Endothelial cell of umbilical vein (primary cell): Measurements from ENCODE around the gene APOL4. TPM values are rescaled to one million over a fixed set of nuclear protein-coding genes. Genes with fewer than 3 reads are reported as not detected.

Source experiments
- BruUV-seq: library from RNA; stranded (reverse); fragments of 400-500 nt; replicated peaks from 2 replicates; lab custom pipeline; 2021; lab: Mats Ljungman, UMichigan
- CTCF ChIA-PET: fragments of 300-600, 350-600 bp; sonication (Branson Sonifier 250); formaldehyde crosslinking; loops from one replicate; lab custom pipeline; 2021; ENCODE audit warnings: antibody characterized with exemption, inconsistent platforms; lab: Charles Lee
- POLR2A ChIA-PET: fragments of 300-600, 350-600 bp; sonication (Branson Sonifier 250); formaldehyde crosslinking; loops from one replicate; lab custom pipeline; 2021; ENCODE audit warnings: antibody characterized with exemption, inconsistent platforms; lab: Charles Lee
- DNase-seq: peaks from one replicate; pipeline ENCODE4 v3.0.0-alpha.2; 2011; ENCODE audit warnings: low read depth, low spot score
- FAIRE-seq: peaks from 2 replicates; lab custom pipeline; 2011; peaks lifted over from hg19 to GRCh38; lab: Jason Lieb, UNC
- H2AFZ ChIP-seq: 2 replicates; pipeline ENCODE4 v1.6.0; 2012; ENCODE audit warnings: low read depth, low read length, control low read depth, inconsistent platforms
- H3K27ac ChIP-seq: 2 replicates; pipeline ENCODE4 v1.5.1; 2011; ENCODE audit warnings: low read depth, mild to moderate bottlenecking, control low read depth, low read length, moderate library complexity; ENCODE audit not compliant: insufficient read depth
- H3K27me3 ChIP-seq, 2 experiments: 2 replicates each; pipeline versions ENCODE4 v1.6.0 to v1.6.1; 2011; ENCODE audit warnings: low read length in 2 of 2, mixed read lengths in 1 of 2; ENCODE audit not compliant: control insufficient read depth in 2 of 2, insufficient read depth in 2 of 2
- H3K36me3 ChIP-seq, 2 experiments: 2 replicates in 1 of 2; 3 replicates in 1 of 2; pipeline ENCODE4 v1.5.1; 2011; ENCODE audit warnings: low read length in 2 of 2, mild to moderate bottlenecking in 1 of 2, moderate library complexity in 1 of 2; ENCODE audit not compliant: control insufficient read depth in 2 of 2, insufficient read depth in 2 of 2; ENCODE audit errors: extremely low read depth in 1 of 2
- H3K4me1 ChIP-seq: 3 replicates; pipeline ENCODE4 v1.5.1; 2011; ENCODE audit warnings: mild to moderate bottlenecking, low read length; ENCODE audit not compliant: control insufficient read depth, insufficient read depth; ENCODE audit errors: extremely low read depth
- H3K4me2 ChIP-seq: 2 replicates; pipeline ENCODE4 v1.6.1; 2011; ENCODE audit warnings: low read length, control low read depth, mixed read lengths; ENCODE audit not compliant: insufficient read depth
- H3K4me3 ChIP-seq, 3 experiments: fragments of 200-600 bp in 1 of 3; sonication (generic), shearing (Covaris generic) in 1 of 3; replicated peaks in 1 of 3; 2 replicates each; pipeline ENCODE4 v1.5.1; 2011 to 2016; ENCODE audit warnings: control low read depth in 3 of 3, low read length in 3 of 3, mild to moderate bottlenecking in 2 of 3, inconsistent platforms in 1 of 3, low read depth in 1 of 3, moderate library complexity in 1 of 3; ENCODE audit not compliant: insufficient read depth in 1 of 3
- H3K79me2 ChIP-seq: 2 replicates; pipeline ENCODE4 v1.6.0; 2012; ENCODE audit warnings: low read length, inconsistent platforms; ENCODE audit not compliant: control insufficient read depth, insufficient read depth
- H3K9ac ChIP-seq: replicated peaks from 2 replicates; pipeline ENCODE3; 2011; ENCODE audit warnings: low read length, control low read depth; ENCODE audit not compliant: insufficient read depth; ENCODE audit errors: extremely low read depth
- H3K9me1 ChIP-seq: replicated peaks from 3 replicates; pipeline ENCODE4 v1.6.0; 2011; ENCODE audit warnings: mild to moderate bottlenecking, low read length; ENCODE audit not compliant: control insufficient read depth, insufficient read depth; ENCODE audit errors: extremely low read depth
- H3K9me3 ChIP-seq: replicated peaks from 2 replicates; pipeline ENCODE4 v1.5.1; 2012; ENCODE audit warnings: low read length, inconsistent platforms; ENCODE audit not compliant: control insufficient read depth, insufficient read depth
- H4K20me1 ChIP-seq: replicated peaks from 2 replicates; pipeline ENCODE3; 2011; ENCODE audit warnings: mild to moderate bottlenecking, low read length; ENCODE audit not compliant: control insufficient read depth, insufficient read depth; ENCODE audit errors: extremely low read depth
- EZH2 ChIP-seq: IDR thresholded peaks from 2 replicates; pipeline ENCODE4 v1.6.1; 2012; ENCODE audit warnings: borderline replicate concordance, low read depth, mild to moderate bottlenecking, moderate library complexity, low read length, inconsistent platforms; ENCODE audit not compliant: severe bottlenecking
- FOS ChIP-seq: IDR thresholded peaks from 2 replicates; pipeline ENCODE4 v1.6.1; 2011; ENCODE audit warnings: mild to moderate bottlenecking, low read length, moderate library complexity, borderline replicate concordance; ENCODE audit not compliant: insufficient read depth
- GATA2 ChIP-seq: IDR thresholded peaks from 2 replicates; pipeline ENCODE4 v1.7.0; 2011; ENCODE audit warnings: low read depth, mild to moderate bottlenecking, moderate library complexity, mixed read lengths, low read length; ENCODE audit not compliant: insufficient read length, insufficient read depth
- JUN ChIP-seq: IDR thresholded peaks from 2 replicates; pipeline ENCODE4 v1.6.1; 2011; ENCODE audit warnings: borderline replicate concordance, low read depth; ENCODE audit not compliant: insufficient read length, insufficient read depth
- MYC ChIP-seq: IDR thresholded peaks from one replicate; pipeline ENCODE4 v1.6.1; 2011; ENCODE audit warnings: mild to moderate bottlenecking, low read depth, low read length
- POLR2A ChIP-seq: IDR thresholded peaks from 2 replicates; pipeline ENCODE4 v1.6.1; 2012; ENCODE audit warnings: low read depth, mild to moderate bottlenecking, control low read depth, low read length
- POLR2AphosphoS5 ChIP-seq: IDR thresholded peaks from 2 replicates; pipeline ENCODE4 v1.6.1; 2012; ENCODE audit warnings: low read depth, mild to moderate bottlenecking, control low read depth, low read length, moderate library complexity; ENCODE audit not compliant: insufficient read depth
- dilution Hi-C: fragments of 300-500 bp; cut with MboI; formaldehyde crosslinking; loops from one replicate; pipeline ENCODE4 v1.15.0; 2019; ENCODE audit warnings: low sequenced_read_pairs; ENCODE audit not compliant: extremely low pct_ligation_motif_present
- intact Hi-C: fragments of 100-400 bp; cut with micrococcal nuclease; formaldehyde crosslinking; loops from one replicate; pipeline ENCODE4 v1.10.0; 2022
- polyA plus RNA-seq, 4 experiments: library from polyadenylated mRNA; depleted of rRNA in 3 of 4; stranded (reverse) in 3 of 4; unstranded in 1 of 4; fragments of >200 nt; gene quantifications; 2 replicates each; pipeline versions ENCODE4 v1.2.1 to v1.2.3, GENCODE V29; 2011 to 2012; ENCODE audit warnings: missing spikeins in 1 of 4
- total RNA-seq: library from RNA; stranded (reverse); gene quantifications from 2 replicates; pipeline ENCODE4 v1.2.3, GENCODE V29; 2021
- TF ChIP-seq, protein P1 (sequence below): IDR thresholded peaks from 2 replicates; pipeline ENCODE4 v1.6.1; 2011; ENCODE audit not compliant: insufficient read depth, insufficient read length
- TF ChIP-seq, protein P2 (sequence below), 2 donors: IDR thresholded peaks; 1 replicate in 1 of 2; 2 replicates in 1 of 2; pipeline ENCODE4 v1.5.1; 2011; ENCODE audit warnings: low read length in 2 of 2, mild to moderate bottlenecking in 2 of 2, moderate library complexity in 2 of 2, control low read depth in 1 of 2, inconsistent platforms in 1 of 2, low read depth in 1 of 2; ENCODE audit not compliant: insufficient read depth in 1 of 2; ENCODE audit errors: extremely low read depth in 1 of 2

Gene APOL4
- total and polyA plus RNA-seq, 2 donors (not counting 3 experiments of a cell fraction or from before 2014, with no cell fraction given), result 0.33 to 0.97 TPM

DNA sequence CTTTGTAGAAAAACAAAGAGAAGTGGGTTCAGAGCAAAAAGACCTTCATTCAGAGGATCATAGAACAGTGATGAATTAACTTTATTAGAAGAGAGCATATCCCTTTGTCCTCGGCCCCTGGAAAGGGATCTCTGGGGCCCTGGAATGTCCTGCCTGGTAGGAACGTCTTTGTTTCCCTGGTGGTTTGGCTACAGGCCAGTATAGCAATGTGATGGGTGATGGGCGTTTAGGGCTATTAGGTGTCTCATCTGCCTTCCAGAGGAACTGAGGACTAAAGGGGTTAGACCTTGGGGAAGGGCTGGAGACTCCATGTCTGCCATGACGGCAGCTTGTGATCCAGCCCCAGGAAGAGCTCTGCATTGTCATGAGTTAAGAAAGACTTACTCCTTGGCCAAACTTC, 9.1 kb downstream of the APOL4 start:
- no peak for TF ChIP-seq JUN
- no peak for TF ChIP-seq EZH2
- TF ChIP-seq FOS, result no peak
- TF ChIP-seq POLR2A, result no peak
- TF ChIP-seq MYC, result no peak
- TF ChIP-seq POLR2AphosphoS5, result no peak
- TF ChIP-seq, protein P1, sequence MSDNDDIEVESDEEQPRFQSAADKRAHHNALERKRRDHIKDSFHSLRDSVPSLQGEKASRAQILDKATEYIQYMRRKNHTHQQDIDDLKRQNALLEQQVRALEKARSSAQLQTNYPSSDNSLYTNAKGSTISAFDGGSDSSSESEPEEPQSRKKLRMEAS, result no peak
- TF ChIP-seq GATA2, result no peak
- TF ChIP-seq, protein P2, sequence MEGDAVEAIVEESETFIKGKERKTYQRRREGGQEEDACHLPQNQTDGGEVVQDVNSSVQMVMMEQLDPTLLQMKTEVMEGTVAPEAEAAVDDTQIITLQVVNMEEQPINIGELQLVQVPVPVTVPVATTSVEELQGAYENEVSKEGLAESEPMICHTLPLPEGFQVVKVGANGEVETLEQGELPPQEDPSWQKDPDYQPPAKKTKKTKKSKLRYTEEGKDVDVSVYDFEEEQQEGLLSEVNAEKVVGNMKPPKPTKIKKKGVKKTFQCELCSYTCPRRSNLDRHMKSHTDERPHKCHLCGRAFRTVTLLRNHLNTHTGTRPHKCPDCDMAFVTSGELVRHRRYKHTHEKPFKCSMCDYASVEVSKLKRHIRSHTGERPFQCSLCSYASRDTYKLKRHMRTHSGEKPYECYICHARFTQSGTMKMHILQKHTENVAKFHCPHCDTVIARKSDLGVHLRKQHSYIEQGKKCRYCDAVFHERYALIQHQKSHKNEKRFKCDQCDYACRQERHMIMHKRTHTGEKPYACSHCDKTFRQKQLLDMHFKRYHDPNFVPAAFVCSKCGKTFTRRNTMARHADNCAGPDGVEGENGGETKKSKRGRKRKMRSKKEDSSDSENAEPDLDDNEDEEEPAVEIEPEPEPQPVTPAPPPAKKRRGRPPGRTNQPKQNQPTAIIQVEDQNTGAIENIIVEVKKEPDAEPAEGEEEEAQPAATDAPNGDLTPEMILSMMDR (IDR thresholded peaks at IDR 0.05; ENCODE audit: extremely low read depth in 1 of 2, insufficient read depth in 1 of 2, low read depth in 1 of 2, low read length in 2 of 2), result no peak
- Histone ChIP-seq H3K9me1 (no peaks in the 10 kb centered on the region), H3K27ac (no peak overlapping the region), H3K4me1 (peaks cover 29% of the 10 kb centered on the region), H3K27me3 (peaks cover 0 to 6% of the 10 kb centered on the region in 2 experiments), H3K9ac (no peak overlapping the region), H4K20me1 (no peaks in the 10 kb centered on the region), H3K36me3 (no peaks in the 10 kb centered on the region), H2AFZ (no peak overlapping the region), H3K4me3 (no peak overlapping the region), H3K9me3 (no peaks in the 10 kb centered on the region), H3K79me2 (no peaks in the 10 kb centered on the region), H3K4me2 (no peak overlapping the region)
- BruUV-seq, result no TSS peak
- dilution Hi-C loops (no loop called here), intact Hi-C loops (no loop called here)
- CTCF ChIA-PET, result interaction anchor here (0.6 to 2.5 kb wide), 6 partner anchors 46 to 294 kb away, joined by 3 to 16 read pairs (median 3); partner anchors contain the start of gene APOL2
- FAIRE-seq (peak; percentile 21), DNase-seq (peak; percentile 19)
- POLR2A ChIA-PET, result no interaction called here
